ENCODE measurements around the gene COL18A1.

The COL18A1 gene

DNA sequence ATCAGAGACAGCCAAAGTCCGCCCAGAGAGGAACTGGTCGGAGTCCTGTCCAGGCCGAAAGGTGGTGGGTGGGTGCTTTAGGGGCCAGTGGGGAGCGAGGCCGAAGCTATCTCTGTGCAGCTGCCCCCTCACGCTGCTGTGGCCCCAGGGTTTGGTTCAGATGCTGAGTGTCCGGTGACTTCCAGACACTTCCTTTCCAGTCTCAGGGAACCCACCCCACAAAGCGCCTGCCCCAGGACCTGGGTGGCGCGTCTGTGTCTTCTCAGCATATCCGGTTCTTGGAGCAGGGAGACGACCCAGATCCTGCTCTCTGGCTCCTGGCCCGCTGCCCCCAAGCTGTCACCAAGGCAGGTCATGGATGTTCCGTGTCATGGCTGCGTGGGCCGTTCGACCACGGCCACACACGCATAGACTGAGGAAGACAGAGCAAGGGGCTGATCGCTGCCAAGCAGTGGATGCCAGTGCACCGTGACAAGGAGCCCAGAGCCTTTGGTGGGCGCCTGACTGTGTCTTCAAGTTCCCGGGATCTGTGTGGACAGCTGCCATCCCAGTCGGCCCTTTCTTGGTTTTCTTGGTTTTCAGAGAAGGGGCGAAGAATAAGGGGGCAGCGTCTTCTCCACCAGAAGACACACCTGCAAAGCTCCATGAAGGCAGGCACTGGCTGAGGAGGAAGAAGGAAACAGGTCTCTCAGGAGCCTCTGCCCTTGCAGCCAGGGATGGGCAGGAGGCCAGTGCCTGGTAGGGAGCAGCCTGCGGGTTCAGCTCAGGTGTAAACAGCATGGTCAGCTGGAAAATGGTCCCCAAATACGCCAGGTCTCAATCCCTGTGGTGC, 22.9 kb upstream of the COL18A1 start:
- DNase-seq (ENCODE audit: insufficient read length, low spot score) (no peak), FAIRE-seq (no peak)

DNA sequence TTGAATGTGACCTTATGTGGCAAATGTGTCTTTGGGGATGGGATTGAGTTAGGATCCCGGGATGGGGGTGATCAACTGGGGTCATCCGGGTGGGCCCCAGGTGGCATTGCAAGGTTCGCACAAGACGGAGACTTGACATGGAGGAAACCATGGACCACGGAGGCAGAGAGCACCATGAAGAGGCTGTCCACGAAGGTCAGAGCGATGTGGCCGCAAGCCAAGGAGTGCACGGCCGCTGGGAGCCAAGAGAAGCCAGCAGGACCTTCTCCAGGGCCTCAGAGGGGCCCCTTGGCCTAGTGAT, 22.3 kb upstream of the COL18A1 start:
- FAIRE-seq (no peak), DNase-seq (ENCODE audit: insufficient read length, low spot score) (no peak)

DNA sequence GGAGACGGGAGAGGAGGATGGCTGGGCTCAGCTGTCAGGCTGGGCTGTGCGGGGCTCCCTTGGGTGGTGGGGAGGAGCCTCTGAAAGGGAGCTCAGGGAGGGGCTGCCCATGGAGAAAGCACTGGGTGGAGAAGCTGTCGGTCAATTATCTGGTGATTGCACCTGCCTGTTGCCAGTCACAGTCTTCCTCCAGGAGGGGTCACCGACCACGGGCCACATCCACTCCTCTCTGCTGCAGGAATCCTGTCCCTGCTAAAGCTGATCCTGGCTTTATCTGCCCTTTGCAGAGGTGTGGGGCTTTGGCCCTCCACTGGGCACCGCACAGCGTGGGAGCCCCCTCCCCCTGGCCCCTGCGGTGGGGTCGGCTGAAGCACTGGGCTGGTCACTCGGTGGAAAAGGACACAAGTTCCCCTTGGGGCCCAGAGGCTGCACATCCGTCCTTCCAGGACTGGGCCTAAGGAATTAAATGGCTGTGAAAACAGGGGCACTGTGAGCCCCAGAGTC, 21.8 kb upstream of the COL18A1 start:
- no peak for FAIRE-seq

GRCh38 chr21:45383615-45384201, 21.3 kb upstream of the COL18A1 start:
- FAIRE-seq (no peak), DNase-seq (ENCODE audit: insufficient read length, low spot score) (no peak)

More for the DNA sequence above, 21.8 kb upstream of the COL18A1 start:
- no peak for DNase-seq (ENCODE audit: insufficient read length, low spot score)

GRCh38 chr21:45384656-45385548, 20.1 kb upstream of the COL18A1 start:
- DNase-seq (ENCODE audit: insufficient read length, low spot score) (no peak), FAIRE-seq (no peak)

GRCh38 chr21:45385549-45386050, 19.4 kb upstream of the COL18A1 start:
- DNase-seq (ENCODE audit: insufficient read length, low spot score) (no peak), FAIRE-seq (no peak)

DNA sequence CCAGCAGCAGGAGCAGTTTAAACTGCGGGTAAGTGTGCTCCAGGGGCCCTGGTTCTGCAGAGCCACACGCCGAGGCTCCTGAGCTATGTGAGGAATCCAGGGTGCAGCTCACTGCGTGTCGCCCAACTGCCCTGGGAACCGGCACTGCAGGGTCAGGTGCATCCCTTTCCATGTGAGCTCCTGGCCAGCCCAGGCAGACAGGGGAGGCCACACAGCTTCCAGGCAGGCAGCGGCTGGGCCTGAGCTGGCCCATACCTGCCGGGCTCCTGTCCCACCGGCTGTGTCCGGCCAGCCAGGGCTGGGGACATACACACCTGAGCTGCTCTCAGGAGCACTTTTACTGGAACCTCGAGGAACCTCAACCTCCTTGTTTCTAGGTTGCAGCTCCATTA, 18.6 kb upstream of the COL18A1 start:
- FAIRE-seq = no peak
- no peak for DNase-seq (ENCODE audit: insufficient read length, low spot score)

GRCh38 chr21:45386728-45387371, 18.1 kb upstream of the COL18A1 start:
- peak; percentile 71 for DNase-seq (ENCODE audit: insufficient read length, low spot score)
- FAIRE-seq = peak; percentile 72

- DNase-seq (ENCODE audit: insufficient read length, low spot score) = no peak
- peak; percentile 54 for FAIRE-seq
Measured at GRCh38 chr21:45387506-45387905, 17.5 kb upstream of the COL18A1 start.

GRCh38 chr21:45388011-45388521, 16.9 kb upstream of the COL18A1 start:
- no peak for DNase-seq (ENCODE audit: insufficient read length, low spot score)
- FAIRE-seq = no peak

- FAIRE-seq (peak; percentile 74), DNase-seq (ENCODE audit: insufficient read length, low spot score) (no peak)
Measured at GRCh38 chr21:45388611-45389296, 16.2 kb upstream of the COL18A1 start.

GRCh38 chr21:45390121-45390751, 14.7 kb upstream of the COL18A1 start:
- DNase-seq (ENCODE audit: insufficient read length, low spot score) (no peak), FAIRE-seq (no peak)

DNA sequence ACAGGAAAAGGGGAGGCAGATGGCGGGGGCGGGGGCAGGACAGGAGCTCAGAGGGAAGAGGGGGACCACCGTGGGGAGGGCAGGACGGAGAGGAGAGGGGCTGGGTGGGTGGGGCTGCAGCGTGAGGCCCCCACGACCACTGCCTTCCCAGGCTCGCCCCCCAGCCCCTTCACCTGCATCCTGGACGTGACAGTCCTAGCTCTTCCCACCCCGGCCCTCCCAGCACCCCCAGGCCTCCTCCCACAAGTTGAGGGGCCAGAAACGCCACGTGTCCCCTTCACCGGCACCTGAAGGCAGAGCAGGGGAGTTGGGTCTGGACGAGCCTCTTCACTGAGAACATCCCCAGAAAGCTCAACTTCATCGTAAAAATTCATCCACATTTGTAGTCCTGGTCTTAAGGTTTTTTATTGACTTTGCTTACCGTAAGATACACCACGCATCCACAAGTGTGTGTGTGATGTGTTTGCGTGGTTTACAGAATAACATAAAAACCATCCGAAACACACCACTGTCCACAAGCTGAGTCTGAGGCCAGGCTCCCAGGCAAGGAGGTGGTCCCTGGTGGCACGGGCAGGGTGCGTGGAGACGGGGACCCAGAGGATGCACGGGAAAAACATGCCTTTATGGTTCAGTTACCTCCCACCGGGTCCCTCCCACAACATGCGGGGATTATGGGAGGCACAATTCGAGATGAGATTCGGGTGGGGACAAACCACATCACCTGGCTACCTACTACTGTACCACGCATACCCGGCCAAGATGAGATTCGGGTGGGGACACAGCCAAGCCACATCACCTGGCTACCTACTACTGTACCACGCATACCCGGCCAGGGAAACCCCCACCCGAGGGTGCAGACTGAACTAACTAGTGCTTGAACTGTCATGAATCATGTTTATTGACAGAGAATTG, 13.9 kb upstream of the COL18A1 start:
- FAIRE-seq = peak; percentile 72
- no peak for DNase-seq (ENCODE audit: insufficient read length, low spot score)

GRCh38 chr21:45391743-45392572, 13.0 kb upstream of the COL18A1 start:
- no peak for DNase-seq (ENCODE audit: insufficient read length, low spot score)
- no peak for FAIRE-seq

GRCh38 chr21:45392573-45392971, 12.4 kb upstream of the COL18A1 start:
- FAIRE-seq = no peak

DNA sequence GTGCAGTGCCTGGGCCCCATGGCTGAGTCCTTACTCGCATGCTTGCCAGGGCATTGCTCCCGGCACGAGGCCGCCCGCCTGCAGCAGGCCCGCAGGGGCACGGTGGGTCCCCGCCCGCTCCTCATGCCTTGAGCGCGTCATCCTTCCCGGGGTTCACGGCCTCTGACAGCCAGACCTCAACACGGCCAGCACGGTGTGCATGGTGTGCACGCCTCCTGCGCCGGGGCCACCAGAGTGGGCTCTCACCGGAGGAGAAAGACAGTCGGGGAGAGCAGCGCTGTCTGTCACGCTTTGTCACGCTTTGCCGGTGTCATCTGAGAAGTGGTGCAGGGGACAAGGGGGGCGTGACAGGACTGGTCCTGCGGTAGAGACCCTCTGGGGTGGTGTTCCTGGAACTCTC, 11.9 kb upstream of the COL18A1 start:
- FAIRE-seq (no peak), DNase-seq (ENCODE audit: insufficient read length, low spot score) (no peak)

More at GRCh38 chr21:45392573-45392971, 12.4 kb upstream of the COL18A1 start:
- no peak for DNase-seq (ENCODE audit: insufficient read length, low spot score)

GRCh38 chr21:45393833-45394638, 10.9 kb upstream of the COL18A1 start:
- FAIRE-seq = no peak
- no peak for DNase-seq (ENCODE audit: insufficient read length, low spot score)

Data from HTR-8/SVneo (cell line).